Endothelial cell of umbilical vein (primary cell): ENCODE measurements around the gene NMU.

Experiments
- POLR2A ChIP-seq: IDR thresholded peaks from 2 replicates; pipeline ENCODE4 v1.6.1; 2012; ENCODE audit warnings: low read depth, mild to moderate bottlenecking, control low read depth, low read length
- TF ChIP-seq, protein P1 (sequence below), 2 donors: IDR thresholded peaks; 1 replicate in 1 of 2; 2 replicates in 1 of 2; pipeline ENCODE4 v1.5.1; 2011; ENCODE audit warnings: low read length in 2 of 2, mild to moderate bottlenecking in 2 of 2, moderate library complexity in 2 of 2, control low read depth in 1 of 2, inconsistent platforms in 1 of 2, low read depth in 1 of 2; ENCODE audit not compliant: insufficient read depth in 1 of 2; ENCODE audit errors: extremely low read depth in 1 of 2

DNA sequence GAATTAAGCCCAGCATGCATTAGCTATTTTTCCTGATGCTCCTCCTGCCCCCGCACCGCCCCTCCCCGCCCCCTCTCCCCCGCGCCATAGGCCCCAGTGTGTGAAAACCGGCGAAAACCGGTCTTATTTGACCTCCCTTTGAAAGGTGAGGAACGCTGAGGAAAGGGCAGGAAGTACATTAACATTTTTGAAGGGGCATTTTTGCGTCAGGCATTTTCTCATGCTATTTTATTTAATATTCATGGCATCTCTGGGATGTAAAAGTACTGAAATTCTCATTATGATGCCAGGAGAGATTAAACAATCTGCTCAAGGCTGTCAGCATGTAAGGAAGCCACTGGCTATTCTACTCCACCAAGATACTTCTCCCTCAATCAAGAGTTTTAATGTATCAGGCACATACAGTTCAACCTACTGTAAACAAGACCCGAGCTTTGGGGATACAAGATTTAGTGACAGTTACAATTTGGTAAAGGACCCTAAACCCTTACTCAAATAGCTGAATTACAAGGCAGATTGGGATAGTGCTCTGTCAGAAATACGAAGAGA, 1.2 kb upstream of the NMU start:
- no peak for TF ChIP-seq POLR2A
- TF ChIP-seq, protein P1, sequence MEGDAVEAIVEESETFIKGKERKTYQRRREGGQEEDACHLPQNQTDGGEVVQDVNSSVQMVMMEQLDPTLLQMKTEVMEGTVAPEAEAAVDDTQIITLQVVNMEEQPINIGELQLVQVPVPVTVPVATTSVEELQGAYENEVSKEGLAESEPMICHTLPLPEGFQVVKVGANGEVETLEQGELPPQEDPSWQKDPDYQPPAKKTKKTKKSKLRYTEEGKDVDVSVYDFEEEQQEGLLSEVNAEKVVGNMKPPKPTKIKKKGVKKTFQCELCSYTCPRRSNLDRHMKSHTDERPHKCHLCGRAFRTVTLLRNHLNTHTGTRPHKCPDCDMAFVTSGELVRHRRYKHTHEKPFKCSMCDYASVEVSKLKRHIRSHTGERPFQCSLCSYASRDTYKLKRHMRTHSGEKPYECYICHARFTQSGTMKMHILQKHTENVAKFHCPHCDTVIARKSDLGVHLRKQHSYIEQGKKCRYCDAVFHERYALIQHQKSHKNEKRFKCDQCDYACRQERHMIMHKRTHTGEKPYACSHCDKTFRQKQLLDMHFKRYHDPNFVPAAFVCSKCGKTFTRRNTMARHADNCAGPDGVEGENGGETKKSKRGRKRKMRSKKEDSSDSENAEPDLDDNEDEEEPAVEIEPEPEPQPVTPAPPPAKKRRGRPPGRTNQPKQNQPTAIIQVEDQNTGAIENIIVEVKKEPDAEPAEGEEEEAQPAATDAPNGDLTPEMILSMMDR (IDR thresholded peaks at IDR 0.05; ENCODE audit: extremely low read depth in 1 of 2, insufficient read depth in 1 of 2, low read depth in 1 of 2, low read length in 2 of 2) = no peak
